ENCODE measurements around the gene PXMP2.

DNA sequence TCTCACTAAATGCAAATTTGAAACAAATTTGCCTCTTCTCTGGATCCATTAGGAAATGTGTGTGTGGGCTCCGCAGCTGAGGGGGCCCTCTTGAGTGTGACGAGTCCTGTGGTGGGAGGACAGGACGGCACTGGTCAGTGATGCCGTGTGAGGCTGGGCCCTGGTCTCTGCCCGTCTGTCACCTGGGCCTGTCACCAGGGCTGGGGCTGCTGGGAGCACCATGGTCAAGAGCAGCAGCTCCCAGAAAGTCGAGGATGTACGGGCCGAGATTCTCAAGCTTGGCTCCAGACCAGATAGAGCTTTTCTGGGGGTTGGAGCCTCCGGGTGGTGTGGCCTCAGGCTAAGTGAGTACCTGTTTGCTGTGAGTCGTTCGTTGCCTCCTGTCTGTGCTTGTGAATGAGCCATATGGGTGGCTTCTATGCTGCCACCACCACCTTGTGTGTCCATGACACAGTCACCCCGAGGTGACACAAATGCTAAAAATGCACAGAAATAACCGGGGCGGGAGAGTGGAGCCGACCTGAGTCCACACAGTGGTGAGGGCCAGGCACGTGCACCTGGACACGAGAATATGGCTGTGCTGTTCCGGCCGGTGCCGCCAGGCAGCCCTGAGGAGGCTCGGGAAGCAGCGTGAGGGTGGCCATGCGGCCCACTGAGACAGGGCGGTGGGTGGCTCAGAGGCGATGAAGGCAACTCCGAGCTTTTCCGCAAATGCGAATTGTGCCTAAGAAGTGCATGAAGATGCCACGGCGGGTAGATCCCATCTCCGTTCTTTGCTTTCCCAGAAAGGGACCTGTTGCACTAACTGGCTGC, 32.0 kb downstream of the PXMP2 start:
- TF ChIP-seq, protein P1, sequence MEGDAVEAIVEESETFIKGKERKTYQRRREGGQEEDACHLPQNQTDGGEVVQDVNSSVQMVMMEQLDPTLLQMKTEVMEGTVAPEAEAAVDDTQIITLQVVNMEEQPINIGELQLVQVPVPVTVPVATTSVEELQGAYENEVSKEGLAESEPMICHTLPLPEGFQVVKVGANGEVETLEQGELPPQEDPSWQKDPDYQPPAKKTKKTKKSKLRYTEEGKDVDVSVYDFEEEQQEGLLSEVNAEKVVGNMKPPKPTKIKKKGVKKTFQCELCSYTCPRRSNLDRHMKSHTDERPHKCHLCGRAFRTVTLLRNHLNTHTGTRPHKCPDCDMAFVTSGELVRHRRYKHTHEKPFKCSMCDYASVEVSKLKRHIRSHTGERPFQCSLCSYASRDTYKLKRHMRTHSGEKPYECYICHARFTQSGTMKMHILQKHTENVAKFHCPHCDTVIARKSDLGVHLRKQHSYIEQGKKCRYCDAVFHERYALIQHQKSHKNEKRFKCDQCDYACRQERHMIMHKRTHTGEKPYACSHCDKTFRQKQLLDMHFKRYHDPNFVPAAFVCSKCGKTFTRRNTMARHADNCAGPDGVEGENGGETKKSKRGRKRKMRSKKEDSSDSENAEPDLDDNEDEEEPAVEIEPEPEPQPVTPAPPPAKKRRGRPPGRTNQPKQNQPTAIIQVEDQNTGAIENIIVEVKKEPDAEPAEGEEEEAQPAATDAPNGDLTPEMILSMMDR (IDR thresholded peaks at IDR 0.05) = no peak
- TF ChIP-seq POLR2A (IDR thresholded peaks at IDR 0.05) = no peak
